ENCODE results near the gene CCN2. TPM values are rescaled to one million over a fixed set of nuclear protein-coding genes. Genes with fewer than 3 reads are reported as not detected.

The CCN2 gene, protein sequence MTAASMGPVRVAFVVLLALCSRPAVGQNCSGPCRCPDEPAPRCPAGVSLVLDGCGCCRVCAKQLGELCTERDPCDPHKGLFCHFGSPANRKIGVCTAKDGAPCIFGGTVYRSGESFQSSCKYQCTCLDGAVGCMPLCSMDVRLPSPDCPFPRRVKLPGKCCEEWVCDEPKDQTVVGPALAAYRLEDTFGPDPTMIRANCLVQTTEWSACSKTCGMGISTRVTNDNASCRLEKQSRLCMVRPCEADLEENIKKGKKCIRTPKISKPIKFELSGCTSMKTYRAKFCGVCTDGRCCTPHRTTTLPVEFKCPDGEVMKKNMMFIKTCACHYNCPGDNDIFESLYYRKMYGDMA
- total RNA-seq (2022), result 13.8 and 16.1 TPM in 2 replicates
- Bru-seq, nascent RNA, result percentile 93 among the genes with signal in this experiment
- percentile 90 among the genes with signal in this experiment for BruChase-seq, experiment 1, labeled RNA remaining after a 2-hour chase
- percentile 73 among the genes with signal in this experiment for BruChase-seq, experiment 2, labeled RNA remaining after a 6-hour chase
- long read RNA-seq, transcript CTGF-201 (5 exons, 2,339 nt), result major isoform, 23 of 37 reads
- long read RNA-seq, partial matches to known transcripts, result 5 of 37 reads
- long read RNA-seq, other reads (novel, unspliced or antisense), result 9 of 37 reads

DNA sequence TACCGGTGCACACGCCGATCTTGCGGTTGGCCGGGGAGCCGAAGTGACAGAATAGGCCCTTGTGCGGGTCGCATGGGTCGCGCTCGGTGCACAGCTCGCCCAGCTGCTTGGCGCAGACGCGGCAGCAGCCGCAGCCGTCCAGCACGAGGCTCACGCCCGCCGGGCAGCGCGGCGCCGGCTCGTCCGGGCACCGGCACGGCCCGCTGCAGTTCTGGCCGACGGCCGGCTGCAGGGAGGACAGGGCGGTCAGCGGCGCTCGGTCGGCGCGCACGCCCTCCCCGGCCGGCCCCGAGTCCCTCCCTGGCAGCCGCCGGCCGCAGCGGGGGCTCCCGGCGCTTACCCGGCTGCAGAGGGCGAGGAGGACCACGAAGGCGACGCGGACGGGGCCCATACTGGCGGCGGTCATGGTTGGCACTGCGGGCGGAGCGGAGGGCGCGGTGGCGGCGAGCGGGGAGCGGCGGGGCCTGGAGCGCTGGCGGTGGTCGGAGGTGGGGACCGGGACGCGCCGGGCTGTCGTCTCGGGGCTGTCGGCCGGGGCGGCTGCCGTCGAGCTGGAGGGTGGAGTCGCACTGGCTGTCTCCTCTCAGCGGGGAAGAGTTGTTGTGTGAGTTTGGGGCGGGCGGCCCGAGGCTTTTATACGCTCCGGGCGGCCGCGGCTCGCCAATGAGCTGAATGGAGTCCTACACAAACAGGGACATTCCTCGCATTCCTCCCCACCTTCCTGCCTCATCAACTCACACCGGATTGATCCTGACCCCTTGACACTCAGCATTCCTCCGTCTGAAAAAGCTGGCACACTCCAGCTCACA is at the start of gene CCN2:
CCN2 (minus strand) TSS at position 606 of the 809 bp plus-strand sequence; CDS start at position 406, 200 bp downstream.
- H3K9me3 Mint-ChIP-seq (ENCODE audit: unreplicated experiment), result no peaks in the 10 kb centered on the region
- ChIA-PET POLR2A (interaction anchor here (0.5 to 1.2 kb wide), 29 partner anchors 10 to 1783 kb away, joined by 3 to 26 read pairs (median 4); partner anchors contain the start of gene STX7), CTCF (interaction anchor here (0.5 to 1.1 kb wide), 10 partner anchors 13 to 329 kb away, joined by 3 to 6 read pairs (median 3); partner anchors contain the start of gene MED23)
- peak; percentile 94 to 96 for DNase-seq
- Histone ChIP-seq H3K9me3 (peaks cover 4% of the 10 kb centered on the region; the same call in 1 of the 2 replicates), H3K4me1 (peaks cover 16% of the 10 kb centered on the region), H3K4me3 (ENCODE audit: low read depth, low read length) (peak within 1 kb of the TSS; percentile 66), H3K36me3 (ENCODE audit: control insufficient read depth, insufficient read depth, low read length) (peaks cover 7% of the 10 kb centered on the region), H3K27me3 (replicated peaks; ENCODE audit: control insufficient read depth, insufficient read depth, low read length) (no peaks in the 10 kb centered on the region)
- peak within 1 kb of the TSS; percentile 84 for H3K4me3 Mint-ChIP-seq (ENCODE audit: unreplicated experiment)
- intact Hi-C loops (cut with micrococcal nuclease; ENCODE audit: unreplicated experiment), result loop anchor here (1.0 to 2.0 kb wide), 4 partner anchors 26 to 210 kb away; no protein-coding TSS in a partner anchor
- BruUV-seq (replicated peaks), result no TSS peak
- peaks cover 26% of the 10 kb centered on the region for H3K36me3 Mint-ChIP-seq (ENCODE audit: insufficient read depth, unreplicated experiment)
- TF ChIP-seq, protein P1, sequence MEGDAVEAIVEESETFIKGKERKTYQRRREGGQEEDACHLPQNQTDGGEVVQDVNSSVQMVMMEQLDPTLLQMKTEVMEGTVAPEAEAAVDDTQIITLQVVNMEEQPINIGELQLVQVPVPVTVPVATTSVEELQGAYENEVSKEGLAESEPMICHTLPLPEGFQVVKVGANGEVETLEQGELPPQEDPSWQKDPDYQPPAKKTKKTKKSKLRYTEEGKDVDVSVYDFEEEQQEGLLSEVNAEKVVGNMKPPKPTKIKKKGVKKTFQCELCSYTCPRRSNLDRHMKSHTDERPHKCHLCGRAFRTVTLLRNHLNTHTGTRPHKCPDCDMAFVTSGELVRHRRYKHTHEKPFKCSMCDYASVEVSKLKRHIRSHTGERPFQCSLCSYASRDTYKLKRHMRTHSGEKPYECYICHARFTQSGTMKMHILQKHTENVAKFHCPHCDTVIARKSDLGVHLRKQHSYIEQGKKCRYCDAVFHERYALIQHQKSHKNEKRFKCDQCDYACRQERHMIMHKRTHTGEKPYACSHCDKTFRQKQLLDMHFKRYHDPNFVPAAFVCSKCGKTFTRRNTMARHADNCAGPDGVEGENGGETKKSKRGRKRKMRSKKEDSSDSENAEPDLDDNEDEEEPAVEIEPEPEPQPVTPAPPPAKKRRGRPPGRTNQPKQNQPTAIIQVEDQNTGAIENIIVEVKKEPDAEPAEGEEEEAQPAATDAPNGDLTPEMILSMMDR (IDR thresholded peaks at IDR 0.05; ENCODE audit: insufficient read depth in 1 of 2, low read depth in 1 of 2, low read length in 1 of 2, severe bottlenecking in 1 of 2, unreplicated experiment in 1 of 2), result no peak
- peak within 1 kb of the TSS; percentile 87 for H3K27ac Mint-ChIP-seq (ENCODE audit: unreplicated experiment)
- H3K4me1 Mint-ChIP-seq (ENCODE audit: low read depth, unreplicated experiment), result peaks cover 7% of the 10 kb centered on the region
- no peaks in the 10 kb centered on the region for H3K27me3 Mint-ChIP-seq (ENCODE audit: insufficient read depth, unreplicated experiment)

DNA sequence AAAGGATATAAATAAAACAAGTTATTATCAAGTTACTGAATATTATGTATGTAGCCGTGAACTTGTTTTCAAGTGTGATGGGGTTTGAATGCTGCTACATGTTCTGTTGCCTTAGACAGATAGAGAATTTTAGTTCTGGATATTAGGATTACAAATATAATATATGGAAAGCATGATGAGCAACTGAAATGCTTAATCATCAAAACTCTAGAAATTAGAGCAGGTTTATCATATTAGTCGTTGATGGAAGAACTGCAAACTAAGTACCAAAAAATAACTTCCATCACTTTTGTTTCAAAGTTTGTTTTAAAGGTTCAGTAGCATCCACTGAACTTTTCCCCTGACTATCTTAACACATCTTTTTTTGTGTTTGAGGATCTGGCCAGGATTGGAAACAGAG is 49.1 kb upstream of the CCN2 start:
- Histone ChIP-seq H3K4me1 (peaks cover 23% of the 10 kb centered on the region), H3K9me3 (peaks cover 11% of the 10 kb centered on the region), H3K36me3 (ENCODE audit: control insufficient read depth, insufficient read depth, low read length) (no peaks in the 10 kb centered on the region), H3K27me3 (replicated peaks; ENCODE audit: control insufficient read depth, insufficient read depth, low read length) (no peaks in the 10 kb centered on the region), H3K4me3 (ENCODE audit: low read depth, low read length) (no peak overlapping the region)
- no TSS peak for BruUV-seq (replicated peaks)
- CTCF ChIA-PET, result interaction anchor here (0.5 kb wide), 1 partner anchor 132 kb away, joined by 3 read pairs; no protein-coding TSS in a partner anchor
- TF ChIP-seq, protein P1 (IDR thresholded peaks at IDR 0.05; ENCODE audit: insufficient read depth in 1 of 2, low read depth in 1 of 2, low read length in 1 of 2, severe bottlenecking in 1 of 2, unreplicated experiment in 1 of 2), result no peak
- POLR2A ChIA-PET, result no interaction called here
- Mint-ChIP-seq H3K4me3 (ENCODE audit: unreplicated experiment) (no peak overlapping the region), H3K27ac (ENCODE audit: unreplicated experiment) (no peak overlapping the region), H3K27me3 (ENCODE audit: insufficient read depth, unreplicated experiment) (no peaks in the 10 kb centered on the region), H3K9me3 (ENCODE audit: unreplicated experiment) (peaks cover 31% of the 10 kb centered on the region), H3K36me3 (ENCODE audit: insufficient read depth, unreplicated experiment) (no peaks in the 10 kb centered on the region), H3K4me1 (ENCODE audit: low read depth, unreplicated experiment) (peaks cover 18% of the 10 kb centered on the region)
- no peak for DNase-seq
- intact Hi-C loops (cut with micrococcal nuclease; ENCODE audit: unreplicated experiment), result no loop called here
